Stimulated activated CD4-positive, alpha-beta T cell treated with anti-CD3 and anti-CD28 coated beads, Interleukin-15, amount 100 ng/mL, for 24 hours (primary cell): ENCODE measurements around the gene IREB2.
A peak's percentile ranks its signal among the peaks of the same experiment; 100 is the strongest.
"Not testable (repeated sequence)": the region's sequence is repeated elsewhere in the genome, so short reads cannot be mapped to it uniquely, and the experiment has no call there.

ENCODE experiments used
- DNase-seq: peaks from one replicate; pipeline ENCODE4 v3.0.0-alpha.2; 2020

The IREB2 gene

DNA sequence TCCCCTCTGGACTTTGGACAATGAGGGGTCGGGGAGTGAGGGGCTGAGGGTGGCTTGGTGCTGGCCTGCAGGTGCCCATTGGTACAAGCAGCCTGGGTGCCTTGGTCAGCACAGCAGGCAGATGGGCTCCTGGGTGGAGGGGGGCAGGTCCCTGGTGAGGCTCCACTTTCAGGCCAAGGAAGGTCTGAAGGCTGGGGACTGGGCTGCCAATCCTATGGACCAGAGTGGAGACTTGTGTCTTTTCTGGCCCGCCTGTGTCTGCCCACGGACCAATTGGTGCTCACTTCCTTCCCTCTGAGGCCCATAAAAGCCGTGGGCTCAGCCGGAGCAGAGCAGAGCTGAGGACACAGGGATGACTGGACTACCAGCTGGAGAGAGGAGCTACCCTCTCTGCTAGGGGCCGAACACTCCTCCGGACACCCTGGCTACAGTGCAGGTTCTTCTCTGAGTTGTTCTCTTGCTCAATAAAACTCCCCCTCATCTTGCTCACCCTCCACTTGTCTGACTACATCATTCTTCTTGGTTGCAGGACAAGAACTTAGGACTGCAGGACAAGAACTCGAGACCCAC is 31.9 kb upstream of the IREB2 start:
- no peak for DNase-seq

DNA sequence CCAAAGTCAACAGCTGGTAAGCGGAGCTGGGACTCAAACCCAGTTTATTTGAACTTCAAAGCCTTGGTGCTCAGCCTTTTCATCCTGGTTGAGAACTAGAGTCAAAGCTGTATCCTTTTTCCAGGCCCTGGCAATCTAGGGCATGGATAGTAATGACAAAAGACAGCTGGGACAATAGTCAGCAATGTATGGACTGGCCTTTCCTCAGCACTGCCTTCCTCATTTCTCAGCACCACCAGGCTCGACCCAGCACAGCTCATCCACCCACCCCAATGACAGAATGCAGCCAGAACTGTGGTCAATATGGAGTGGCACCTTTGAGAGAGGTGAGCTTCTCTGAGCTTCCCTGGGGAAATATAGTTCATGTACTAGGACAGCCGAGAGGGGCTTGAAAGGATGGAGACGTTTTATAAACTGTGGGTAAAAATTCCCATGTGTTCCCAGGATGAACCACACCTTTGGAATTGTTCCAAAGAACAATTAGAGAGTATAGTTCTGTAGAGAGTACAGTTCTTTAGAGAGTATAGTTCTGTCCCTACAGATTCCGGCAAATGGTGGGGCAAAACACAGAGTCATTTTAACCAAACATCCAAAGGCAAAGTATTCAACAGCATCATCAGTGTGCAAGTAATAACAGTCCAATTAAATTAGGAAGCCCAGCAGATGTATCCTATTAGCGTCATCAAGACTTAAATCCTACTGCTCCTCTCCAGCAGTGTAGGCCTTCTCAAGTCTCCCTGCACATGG is 30.2 kb upstream of the IREB2 start:
- no peak for DNase-seq

DNA sequence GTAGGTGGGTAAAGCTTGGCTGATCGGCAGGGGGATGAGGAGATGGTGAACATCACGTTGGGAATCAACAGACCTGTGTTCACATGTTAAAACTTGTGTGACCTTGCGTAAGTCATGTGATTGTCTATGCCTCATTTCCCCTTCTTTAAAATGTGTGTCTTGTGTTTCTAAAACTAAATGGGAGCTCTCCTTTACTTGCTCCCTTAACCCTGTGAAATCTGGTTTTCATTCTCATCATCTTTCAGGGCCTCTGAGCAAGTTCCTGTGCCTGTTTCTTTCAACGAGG is 29.7 kb upstream of the IREB2 start:
- no peak for DNase-seq

DNA sequence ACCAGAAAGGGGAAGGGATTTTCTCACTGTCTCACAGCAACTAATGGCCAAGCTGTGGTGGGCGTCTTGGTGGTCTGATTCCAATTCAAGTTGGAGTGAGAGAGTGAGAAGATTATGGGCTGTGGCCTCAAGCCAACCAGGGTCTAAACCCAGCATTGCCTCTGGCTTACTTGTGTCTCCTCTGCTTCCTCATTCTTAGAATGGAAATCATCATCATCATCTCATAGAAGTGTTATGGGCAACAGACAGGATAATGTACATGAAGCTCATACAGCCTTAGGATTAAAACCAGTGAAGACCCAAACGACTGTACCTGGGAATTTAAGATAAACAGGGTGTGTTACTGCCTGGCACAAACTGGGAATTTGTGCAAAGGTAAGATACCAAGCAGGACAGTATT is 29.1 kb upstream of the IREB2 start:
- no peak for DNase-seq

DNA sequence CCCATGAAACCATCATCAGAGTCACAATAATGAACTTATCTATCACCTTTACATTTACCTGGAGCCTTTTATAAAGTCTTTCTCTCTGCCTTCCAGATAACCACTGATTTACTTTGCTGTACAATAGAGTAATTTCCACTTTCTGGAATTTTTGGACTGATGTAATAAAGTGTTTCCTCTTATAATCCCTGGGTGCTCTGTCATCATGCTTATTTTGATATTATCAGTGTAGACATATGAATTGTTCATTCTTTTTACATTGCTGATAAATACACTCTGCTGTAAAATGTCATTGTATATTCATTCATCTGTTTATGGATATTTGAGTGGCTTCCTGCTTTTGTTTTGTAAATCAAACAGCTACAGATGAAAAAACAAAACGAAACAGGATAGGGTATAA is 27.0 kb upstream of the IREB2 start:
- DNase-seq: no peak

DNA sequence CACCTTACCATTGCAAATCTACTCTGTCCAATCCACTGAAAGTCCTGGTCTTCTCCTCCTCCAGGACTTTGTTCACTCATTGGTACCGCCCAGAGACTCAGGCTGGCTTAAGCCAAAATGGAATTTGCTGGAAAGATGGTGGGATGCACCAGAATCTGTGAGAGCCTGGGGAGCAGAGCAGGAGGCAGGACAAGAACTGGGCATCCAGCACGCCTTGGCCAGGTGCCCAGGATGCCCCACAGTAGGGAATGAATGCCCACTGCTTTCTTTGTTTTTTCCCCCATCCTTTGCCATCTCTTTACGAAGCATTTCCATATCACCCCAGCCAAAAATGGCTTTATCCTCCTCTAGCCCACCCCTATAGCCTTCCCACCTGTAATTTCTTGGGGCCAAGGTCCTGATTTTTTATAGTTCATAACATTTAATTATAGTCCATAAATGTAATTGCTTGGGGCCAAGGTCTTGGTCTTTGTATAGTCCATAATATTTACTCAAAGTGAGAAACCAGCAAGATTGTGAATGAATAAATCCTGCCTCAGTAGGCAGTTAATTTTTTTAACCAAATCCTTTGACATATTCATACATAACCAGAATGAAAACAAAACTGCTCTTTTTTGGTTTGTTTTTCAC is 23.3 kb upstream of the IREB2 start:
- DNase-seq: no peak

DNA sequence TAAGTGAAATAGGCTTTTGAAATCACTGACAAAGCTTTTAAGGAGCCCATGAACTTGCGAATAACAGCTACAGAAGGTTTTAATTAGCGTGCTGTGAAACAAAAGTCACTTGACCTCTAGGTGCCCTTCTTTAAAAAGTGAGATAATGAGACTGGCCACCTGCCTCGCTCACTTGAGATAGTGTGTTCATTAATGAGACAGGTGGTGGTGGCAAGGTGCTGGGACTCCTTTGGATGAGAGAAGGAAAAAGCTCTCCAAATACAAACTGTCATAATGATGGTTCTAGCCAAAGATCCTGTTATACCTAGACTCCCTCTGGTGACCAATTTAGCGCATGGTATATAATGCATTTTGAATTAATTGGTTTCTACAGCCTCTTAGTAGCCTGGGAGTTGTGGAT is 22.7 kb upstream of the IREB2 start:
- DNase-seq: no peak

DNA sequence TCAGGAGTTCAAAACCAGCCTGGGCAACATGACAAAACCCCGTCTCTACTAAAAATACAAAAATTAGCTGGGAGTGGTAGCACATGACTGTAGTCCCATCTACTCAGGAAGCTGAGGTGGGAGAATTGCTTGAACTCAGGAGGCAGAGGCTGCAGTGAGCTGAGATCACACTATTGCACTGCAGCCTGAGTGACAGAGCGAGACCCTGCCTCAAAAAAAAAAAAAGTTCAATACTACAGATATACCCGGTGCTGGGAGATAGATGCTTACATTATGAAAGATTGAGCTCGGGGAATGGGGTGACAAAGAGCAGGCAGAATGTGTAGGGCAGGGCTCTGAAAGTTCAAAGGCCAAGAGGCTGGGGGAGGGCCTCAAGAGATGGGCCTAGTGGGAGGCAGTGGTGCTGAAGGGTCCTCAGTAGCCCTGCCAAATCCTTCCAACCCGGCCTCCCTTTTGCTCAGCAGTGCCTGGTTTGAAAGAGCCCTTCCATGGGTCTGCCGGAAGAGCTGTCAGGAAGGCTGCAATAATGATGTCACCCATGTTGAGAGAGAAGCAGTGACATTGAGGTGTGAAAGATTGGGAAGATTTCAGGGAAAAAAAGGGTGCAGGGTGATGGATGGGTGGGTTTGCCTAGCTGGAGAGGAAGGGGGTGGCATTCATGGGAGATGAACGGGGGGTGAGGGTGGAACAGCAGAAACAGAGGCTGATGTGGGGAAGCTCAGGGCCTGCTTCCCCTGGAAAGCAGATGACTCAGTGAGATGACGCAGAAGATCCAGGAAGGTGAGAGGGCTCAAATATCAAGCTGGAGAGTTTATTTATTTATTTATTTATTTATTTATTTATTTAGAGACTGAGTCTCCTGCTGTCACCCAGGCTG is 20.0 kb upstream of the IREB2 start:
- DNase-seq: no peak

DNA sequence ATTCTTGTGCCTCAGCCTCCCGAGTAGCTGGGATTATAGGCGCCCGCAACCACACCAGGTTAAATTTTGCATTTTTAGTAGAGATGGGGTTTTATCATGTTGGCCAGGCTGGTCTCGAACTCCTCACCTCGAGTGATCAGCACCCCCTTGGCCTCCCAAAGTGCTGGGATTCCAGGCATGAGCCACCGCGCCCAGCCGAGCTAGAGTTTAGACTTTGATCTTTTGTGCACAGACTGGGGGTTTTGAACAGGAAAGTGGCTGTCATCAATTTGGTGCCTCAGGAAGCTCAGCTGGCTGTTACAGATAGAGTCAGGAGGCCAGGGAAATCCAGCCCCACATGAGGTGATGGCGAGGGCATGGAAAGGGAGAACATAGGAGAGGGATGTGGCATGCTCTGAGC is 19.3 kb upstream of the IREB2 start:
- DNase-seq: no peak

DNA sequence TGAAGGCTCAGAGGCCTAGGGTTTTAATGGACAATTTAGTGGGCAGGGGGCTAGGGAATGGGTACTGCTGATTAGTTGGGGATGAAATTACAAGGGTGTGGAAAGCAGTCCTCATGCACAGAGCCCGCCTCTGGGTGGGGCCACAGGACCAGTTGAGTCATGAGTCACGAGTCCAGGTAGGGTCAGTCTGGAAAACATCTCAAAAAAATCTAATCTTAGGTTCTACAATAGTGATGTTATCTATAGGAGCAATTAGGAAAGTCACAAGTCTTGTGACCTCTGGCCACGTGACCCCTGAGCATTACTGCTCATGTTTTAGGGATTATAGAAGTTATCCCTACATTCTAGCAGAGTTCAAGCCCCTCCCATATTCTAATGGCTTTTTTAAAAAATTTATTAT is 18.6 kb upstream of the IREB2 start:
- DNase-seq: no peak

DNA sequence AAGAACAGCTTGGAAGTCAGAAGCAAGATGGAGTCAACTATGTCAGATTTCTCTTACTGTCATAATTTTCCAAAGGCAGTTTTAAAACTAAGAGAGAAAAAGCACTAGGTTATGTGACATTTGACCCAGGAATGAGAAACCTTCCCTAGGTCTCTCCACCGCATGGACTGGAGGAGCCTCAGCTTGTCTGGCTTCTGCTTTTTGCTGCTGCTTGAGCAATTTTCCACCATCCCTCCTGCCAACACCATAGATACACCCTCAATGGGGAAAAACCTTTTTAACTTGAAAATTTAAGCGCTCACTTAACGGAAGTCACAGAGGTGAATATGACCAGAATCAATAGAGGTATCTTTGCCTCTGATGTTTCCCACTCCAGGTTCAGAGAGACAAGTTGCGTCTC is 17.8 kb upstream of the IREB2 start:
- DNase-seq: no peak

DNA sequence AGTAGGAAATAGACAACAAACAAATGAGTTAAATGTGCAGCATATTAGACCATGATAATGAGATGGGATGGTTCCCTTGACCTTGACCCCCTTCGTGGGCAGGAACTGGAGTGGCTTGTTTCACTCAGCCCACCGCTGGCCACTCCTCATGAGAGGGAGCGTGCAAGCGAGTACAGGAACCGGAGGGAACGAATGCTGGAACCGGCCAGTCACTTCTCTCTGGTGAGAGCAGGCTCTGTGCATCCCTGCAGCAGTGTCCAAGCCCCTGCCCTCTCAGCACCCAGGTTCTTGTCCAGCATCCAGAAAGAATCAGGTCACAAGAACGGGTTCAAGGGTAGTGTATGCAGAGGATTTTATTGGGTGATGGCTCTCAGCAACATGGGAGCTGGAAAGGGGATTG is 17.2 kb upstream of the IREB2 start:
- no peak for DNase-seq

DNA sequence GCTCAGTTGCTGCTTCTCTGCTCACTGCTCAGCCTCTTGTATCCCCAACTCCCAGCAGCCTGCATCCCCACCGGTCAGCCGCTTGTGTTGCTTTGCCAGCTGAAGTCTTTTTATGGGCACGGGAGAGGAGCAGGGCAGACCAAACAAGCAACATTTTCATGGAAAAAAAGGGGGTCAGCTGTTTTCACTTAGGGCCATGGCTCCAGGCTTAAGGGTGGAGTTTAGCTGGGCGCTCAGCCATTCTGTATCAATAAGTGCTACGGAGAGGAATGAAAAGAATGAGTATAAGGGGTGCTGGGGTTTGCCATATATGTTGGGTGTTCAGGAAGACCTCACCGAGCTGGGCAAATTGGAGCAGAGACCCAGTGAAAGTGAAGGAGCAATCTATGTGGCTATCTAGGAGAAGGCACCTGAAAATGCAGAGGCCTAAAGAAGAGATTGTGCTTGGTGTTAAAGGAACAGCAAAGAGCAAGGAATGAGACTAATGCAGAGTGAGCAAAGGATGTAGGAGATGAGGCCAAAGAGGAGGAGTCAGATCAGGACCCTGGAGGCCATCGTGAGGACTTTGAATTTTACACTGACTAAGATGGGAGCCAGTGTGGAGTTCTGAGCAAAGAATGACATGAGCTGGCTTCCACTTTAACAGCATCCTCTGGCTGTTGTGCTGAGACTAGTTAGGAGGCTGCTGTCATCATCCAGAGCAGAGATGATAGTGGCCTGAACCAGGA is 16.6 kb upstream of the IREB2 start:
- no peak for DNase-seq

DNA sequence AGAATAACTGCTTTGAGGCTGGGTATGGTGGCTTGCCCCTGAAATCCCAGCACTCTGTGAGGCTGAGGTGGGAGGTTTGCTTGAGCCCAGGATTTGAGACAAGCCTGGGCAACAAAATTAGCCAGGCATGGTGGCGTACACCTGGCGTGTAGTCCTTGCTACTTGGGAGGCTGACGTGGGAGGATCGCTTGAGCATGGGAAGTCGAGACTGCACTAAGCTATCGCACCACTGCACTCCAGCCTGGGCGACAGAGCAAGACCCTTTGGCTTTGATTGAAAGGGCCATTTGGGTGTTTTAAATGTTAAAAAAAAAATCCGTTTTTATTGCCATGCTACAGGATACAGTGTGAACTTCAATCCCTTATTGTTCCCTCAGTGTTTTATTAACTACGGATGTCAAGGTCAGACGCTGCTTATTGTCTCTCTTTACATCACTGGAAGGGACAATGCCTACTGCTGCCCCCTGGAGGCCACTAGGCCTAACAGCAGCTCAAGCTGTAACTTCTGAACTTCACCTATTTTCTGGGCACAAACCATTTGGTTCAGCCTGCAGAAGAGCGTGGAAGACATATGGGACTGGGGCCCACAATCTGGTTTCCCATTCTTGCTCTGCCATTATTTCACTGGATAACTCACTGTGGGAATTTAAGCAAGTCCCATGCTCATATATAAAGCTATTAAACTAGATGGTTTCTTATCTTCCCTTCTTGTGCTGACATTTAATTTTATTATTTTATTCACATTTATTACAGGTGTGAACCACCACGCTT is 15.3 kb upstream of the IREB2 start:
- DNase-seq: peak; percentile 69

DNA sequence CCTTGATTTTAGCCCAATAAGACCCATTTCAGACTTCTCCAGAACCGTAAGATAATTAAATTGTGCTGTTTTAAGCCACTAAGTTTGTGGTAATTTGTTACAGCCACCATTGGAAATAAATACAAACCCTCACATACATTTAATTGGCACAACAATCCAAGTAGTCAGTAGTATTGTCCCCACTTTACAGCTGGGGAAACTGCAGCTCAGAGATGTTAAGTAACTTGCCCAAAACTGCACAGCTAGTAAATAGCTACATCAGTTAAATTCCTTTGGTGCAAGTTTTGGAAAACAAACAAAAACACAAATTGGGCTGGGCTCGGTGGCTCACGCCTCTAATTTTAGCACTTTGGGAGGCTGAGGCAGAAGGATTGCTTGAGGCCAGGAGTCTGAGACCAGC is 13.3 kb upstream of the IREB2 start:
- no peak for DNase-seq

DNA sequence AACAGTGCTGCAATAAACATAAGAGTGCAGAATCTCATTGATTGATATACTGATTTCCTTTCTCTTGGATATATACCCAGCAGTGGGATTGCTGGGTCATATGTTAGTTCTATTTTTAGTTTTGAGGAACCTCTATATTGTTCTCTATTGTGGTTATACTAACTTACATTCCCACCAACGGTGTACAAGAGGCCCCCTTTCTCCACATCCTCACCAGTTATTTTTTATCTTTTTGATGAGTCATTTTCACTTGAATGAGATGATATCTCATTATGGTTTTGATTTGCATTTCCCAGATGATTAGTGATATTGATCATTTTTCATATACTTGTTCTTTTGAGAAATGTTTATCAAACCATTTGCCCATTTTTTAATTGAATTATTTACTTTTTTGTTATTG is 12.4 kb upstream of the IREB2 start:
- DNase-seq: no peak

DNA sequence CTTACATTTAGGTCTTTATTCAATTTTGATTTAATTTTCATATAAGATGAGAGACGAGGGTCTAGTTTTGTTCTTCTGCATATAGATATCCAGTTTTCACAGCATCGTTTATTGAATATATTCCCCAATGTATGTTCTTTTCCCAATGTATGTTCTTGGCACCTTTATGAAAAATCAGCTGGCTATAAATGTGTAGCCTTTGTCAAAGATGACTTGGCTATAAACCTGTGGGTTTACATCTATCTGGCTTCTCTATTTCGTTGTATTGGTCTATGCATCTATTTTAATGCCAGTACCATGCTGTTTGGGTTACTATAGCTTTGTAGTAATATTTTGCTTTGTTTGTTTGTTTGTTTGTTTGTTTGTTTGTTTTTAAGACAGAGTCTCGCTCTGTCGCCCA is 11.7 kb upstream of the IREB2 start:
- no peak for DNase-seq

DNA sequence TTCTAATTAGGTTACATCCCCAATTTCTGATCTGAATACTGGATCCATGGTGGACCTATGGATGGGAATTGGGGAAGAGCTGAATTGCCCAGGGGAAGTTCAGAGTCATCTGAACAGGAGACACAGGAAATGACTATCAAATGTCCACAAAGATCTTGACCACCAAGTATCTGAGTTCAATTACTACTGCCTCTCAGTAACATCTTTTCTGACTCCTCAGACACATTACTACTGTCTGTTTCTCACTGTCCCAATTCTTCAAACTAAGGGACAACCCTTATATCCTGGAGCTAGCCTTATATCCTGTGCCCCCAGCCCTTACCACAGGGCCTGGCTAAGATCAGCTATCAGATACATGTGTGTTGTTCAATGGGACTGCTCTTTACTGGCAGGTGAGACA is 10.1 kb upstream of the IREB2 start:
- DNase-seq: no peak

DNA sequence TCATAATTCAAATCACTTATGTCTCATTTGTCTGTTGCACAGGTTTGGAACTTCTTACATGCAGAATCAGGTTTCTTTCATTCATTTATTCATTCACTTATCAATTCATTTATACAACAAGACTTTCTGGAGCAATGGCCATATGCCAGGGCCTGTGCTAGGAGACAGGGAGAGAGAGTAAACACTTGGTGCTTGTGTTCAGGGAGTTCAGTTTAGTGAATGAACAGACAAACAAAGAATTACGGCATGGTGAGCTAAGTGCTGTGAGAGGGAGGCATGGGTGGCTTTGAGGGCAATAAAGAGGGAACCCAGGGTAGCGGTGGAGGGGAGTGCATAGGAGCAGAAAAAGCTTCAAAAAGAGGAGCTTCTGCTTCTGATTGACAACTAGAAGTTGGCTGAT is 8.5 kb upstream of the IREB2 start:
- no peak for DNase-seq

DNA sequence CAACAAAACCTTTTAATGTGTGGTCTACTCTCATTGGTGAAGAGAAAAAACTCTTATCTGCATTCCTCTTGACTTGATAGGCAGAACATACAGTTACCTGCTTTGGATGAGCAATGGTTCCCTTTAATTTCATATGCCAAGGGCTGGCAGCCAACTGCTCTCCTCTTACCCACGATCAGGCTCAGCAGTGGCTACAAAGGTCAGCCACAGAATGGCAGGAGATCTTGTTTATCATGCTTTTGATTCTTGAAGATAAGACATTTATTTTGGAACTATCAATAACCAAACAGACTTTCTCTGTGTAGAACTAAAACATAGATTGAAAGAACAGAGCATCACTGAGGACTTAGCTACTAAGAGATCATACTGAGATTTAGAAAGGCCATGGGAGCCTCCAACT is 6.1 kb upstream of the IREB2 start:
- DNase-seq: no peak

DNA sequence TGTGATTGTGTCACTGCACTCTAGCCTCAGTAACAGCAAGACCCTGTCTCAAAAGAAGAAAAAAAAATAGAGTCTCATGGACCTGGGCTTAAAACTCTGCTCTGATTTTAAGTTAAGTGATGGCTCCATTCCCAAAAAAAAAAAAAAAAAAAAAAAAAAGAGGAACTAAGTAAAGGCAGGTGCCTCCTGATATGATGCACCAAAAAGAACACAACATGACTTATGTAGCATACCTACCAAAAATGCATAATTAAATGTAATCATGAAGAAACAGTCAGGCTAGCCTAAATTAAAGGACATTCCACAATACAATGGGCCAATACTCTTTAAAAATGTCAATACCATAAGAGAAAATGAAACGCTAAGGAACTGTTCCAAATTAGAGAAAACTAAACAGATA is 5.4 kb upstream of the IREB2 start:
- no peak for DNase-seq

DNA sequence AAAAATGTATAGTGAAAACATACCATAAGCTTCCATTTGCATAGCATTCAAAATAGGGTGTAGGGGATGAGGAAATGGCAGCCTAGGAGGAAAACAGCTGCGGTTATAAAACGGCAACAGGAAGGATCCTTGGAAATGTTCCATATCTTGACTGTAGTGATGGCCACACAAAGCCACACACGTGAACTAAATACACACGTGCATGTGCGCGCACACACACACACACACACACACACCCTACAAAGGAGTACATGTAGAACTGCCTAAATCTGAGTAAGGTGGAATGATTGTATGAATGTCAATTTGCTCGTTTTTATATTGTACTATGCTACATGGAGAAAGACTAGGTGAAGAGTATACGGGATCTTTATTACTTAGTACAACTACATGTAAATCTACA is 3.9 kb upstream of the IREB2 start:
- no peak for DNase-seq

DNA sequence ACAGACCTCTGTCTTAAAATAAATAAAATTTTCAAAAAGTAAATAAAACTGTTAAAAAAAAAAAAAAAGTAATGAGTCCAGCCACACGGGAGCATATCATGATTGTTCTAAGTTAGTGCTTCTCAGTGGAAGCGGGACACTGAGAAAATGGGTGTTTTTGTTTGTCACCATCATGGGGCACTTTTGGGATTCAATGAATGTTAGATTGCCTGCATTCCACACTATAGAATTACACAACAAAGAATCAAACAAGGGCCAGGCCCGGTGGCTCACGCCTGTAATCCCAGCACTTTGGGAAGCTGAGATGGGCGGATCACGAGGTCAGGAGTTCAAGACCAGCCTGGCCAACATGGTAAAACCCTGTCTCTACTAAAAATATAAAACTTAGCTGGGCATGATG is 3.3 kb upstream of the IREB2 start:
- DNase-seq: not testable (repeated sequence)
